Chondrocyte (in vitro differentiated cells): Measurements from ENCODE around the gene ARHGAP28. TPM values are rescaled to one million over a fixed set of nuclear protein-coding genes. Genes with fewer than 3 reads are reported as not detected.

ENCODE experiments used
- DNase-seq: peaks from one replicate; pipeline ENCODE4 v3.0.0; 2021; ENCODE audit warnings: mixed read lengths, low spot score
- H3K27ac Mint-ChIP-seq: one replicate; pipeline ENCODE4 v1.8.0; 2021; ENCODE audit warnings: mild to moderate bottlenecking, moderate library complexity, mixed read lengths; ENCODE audit not compliant: unreplicated experiment
- H3K27me3 Mint-ChIP-seq: 2 replicates; pipeline ENCODE4 v1.8.0; 2021; ENCODE audit warnings: low read depth, mixed read lengths
- H3K36me3 Mint-ChIP-seq: 2 replicates; pipeline ENCODE4 v1.8.0; 2021; ENCODE audit warnings: low read depth, mixed read lengths
- H3K4me1 Mint-ChIP-seq: 2 replicates; pipeline ENCODE4 v1.8.0; 2021; ENCODE audit warnings: low read depth, mild to moderate bottlenecking, mixed read lengths
- H3K4me3 Mint-ChIP-seq: one replicate; pipeline ENCODE4 v1.8.0; 2021; ENCODE audit warnings: mild to moderate bottlenecking, moderate library complexity, mixed read lengths; ENCODE audit not compliant: unreplicated experiment
- H3K9me3 Mint-ChIP-seq: 2 replicates; pipeline ENCODE4 v1.8.0; 2021; ENCODE audit warnings: low read depth, mixed read lengths
- CTCF ChIP-seq: fragments of 200-600 bp; sonication (generic); IDR thresholded peaks from 2 replicates; pipeline ENCODE4 v1.5.0; 2021; ENCODE audit warnings: antibody characterized with exemption, mild to moderate bottlenecking, moderate library complexity
- total RNA-seq: library from RNA; stranded (reverse); gene quantifications from 3 replicates; pipeline ENCODE4 v1.2.1, GENCODE V29; 2021

ARHGAP28 gene
- total RNA-seq, 1 donor from 2014 or later = 18.1 TPM

- DNase-seq = no peak
- Mint-ChIP-seq H3K27me3 (no peaks in the 10 kb centered on the region), H3K36me3 (peaks cover 7% of the 10 kb centered on the region), H3K4me3 (no peak overlapping the region), H3K4me1 (peaks cover 26% of the 10 kb centered on the region), H3K27ac (no peak overlapping the region), H3K9me3 (no peaks in the 10 kb centered on the region)
- no peak for TF ChIP-seq CTCF
Observed at GRCh38 chr18:6885006-6885481, 155.5 kb downstream of the ARHGAP28 start.

- no peaks in the 10 kb centered on the region for H3K9me3 Mint-ChIP-seq
- peak overlapping the region; percentile 34 for H3K27ac Mint-ChIP-seq
- H3K27me3 Mint-ChIP-seq = no peaks in the 10 kb centered on the region
- no peak overlapping the region for H3K4me3 Mint-ChIP-seq
- DNase-seq = no peak
- H3K36me3 Mint-ChIP-seq = peaks cover 15% of the 10 kb centered on the region
- peaks cover 14% of the 10 kb centered on the region for H3K4me1 Mint-ChIP-seq
- peak; percentile 96 for TF ChIP-seq CTCF
Observed at GRCh38 chr18:6885992-6886796, 156.7 kb downstream of the ARHGAP28 start.

GRCh38 chr18:6886797-6887330, 157.3 kb downstream of the ARHGAP28 start:
- no peak overlapping the region for H3K27ac Mint-ChIP-seq

GRCh38 chr18:6891788-6892187, 162.3 kb downstream of the ARHGAP28 start:
- Mint-ChIP-seq H3K4me3 (no peak overlapping the region), H3K4me1 (no peaks in the 10 kb centered on the region), H3K27ac (no peak overlapping the region), H3K27me3 (no peaks in the 10 kb centered on the region), H3K9me3 (no peaks in the 10 kb centered on the region), H3K36me3 (peaks cover 23% of the 10 kb centered on the region)
- no peak for TF ChIP-seq CTCF
- DNase-seq = no peak

More at GRCh38 chr18:6886797-6887330, 157.3 kb downstream of the ARHGAP28 start:
- H3K4me1 Mint-ChIP-seq = peaks cover 8% of the 10 kb centered on the region
- no peak for TF ChIP-seq CTCF
- DNase-seq = no peak
- no peak overlapping the region for H3K4me3 Mint-ChIP-seq
- H3K36me3 Mint-ChIP-seq = peaks cover 15% of the 10 kb centered on the region
- H3K9me3 Mint-ChIP-seq = no peaks in the 10 kb centered on the region
- no peaks in the 10 kb centered on the region for H3K27me3 Mint-ChIP-seq

- no peak overlapping the region for H3K4me3 Mint-ChIP-seq
- H3K27ac Mint-ChIP-seq = no peak overlapping the region
- no peak for DNase-seq
- no peaks in the 10 kb centered on the region for H3K27me3 Mint-ChIP-seq
- H3K36me3 Mint-ChIP-seq = peaks cover 33% of the 10 kb centered on the region
- no peak for TF ChIP-seq CTCF
- peaks cover 30% of the 10 kb centered on the region for H3K9me3 Mint-ChIP-seq
- H3K4me1 Mint-ChIP-seq = no peaks in the 10 kb centered on the region
Observed at GRCh38 chr18:6901286-6901926, 171.9 kb downstream of the ARHGAP28 start.
